Measurements from ENCODE around the gene CAMKK1. TPM values are rescaled to one million over a fixed set of nuclear protein-coding genes. Genes with fewer than 3 reads are reported as not detected.

The CAMKK1 gene
- total and polyA plus RNA-seq, 2 experiments from 2014 or later, result 4.3 to 7.1 TPM

DNA sequence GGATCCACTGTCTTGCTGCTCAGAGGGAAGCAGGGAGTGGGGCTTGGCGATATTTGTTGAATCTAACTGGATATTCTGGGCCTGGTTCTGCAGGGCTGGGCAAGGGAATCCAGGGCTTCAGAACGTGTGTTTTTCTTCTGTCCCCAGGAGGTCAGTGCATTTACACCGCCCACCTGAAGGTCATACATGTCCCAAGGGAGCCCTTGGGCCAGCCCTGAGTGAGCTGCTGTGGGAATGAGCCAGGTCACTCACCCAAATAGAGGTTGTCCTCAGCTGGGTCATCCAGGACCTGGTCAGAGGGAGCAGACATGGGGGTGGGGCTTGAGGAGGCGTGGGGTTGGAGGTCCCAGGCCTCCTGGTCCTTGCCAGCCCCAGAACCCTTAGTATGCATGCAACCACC is 10.6 kb downstream of the CAMKK1 start:
- Histone ChIP-seq H3K27ac (ENCODE audit: low read depth) (no peak overlapping the region), H3K9me2 (ENCODE audit: insufficient read depth) (no peaks in the 10 kb centered on the region), H3F3A (replicated peaks; ENCODE audit: low read depth) (no peaks in the 10 kb centered on the region), H2AFZ (no peak overlapping the region), H3K4me1 (ENCODE audit: insufficient read depth) (no peaks in the 10 kb centered on the region), H3K79me2 (replicated peaks; ENCODE audit: insufficient read depth) (no peaks in the 10 kb centered on the region), H3K27me3 (ENCODE audit: insufficient read depth) (no peaks in the 10 kb centered on the region), H3K36me3 (ENCODE audit: insufficient read depth) (0 out of 2 replicates have a peak, but pooled peaks cover 3% of the 10 kb centered on the region), H3K4me2 (no peak overlapping the region), H4K20me1 (replicated peaks; ENCODE audit: insufficient read depth) (no peaks in the 10 kb centered on the region; the same call in 1 of the 2 replicates), H3K4me3 (no peak overlapping the region)
- TF ChIP-seq ZNF114 (CRISPR knock-in tag; IDR thresholded peaks at IDR 0.05), result no peak
- TF ChIP-seq CTCF (conservative IDR thresholded peaks at IDR 0.05; ENCODE audit: low read depth in 2 of 2), result no peak
- TF ChIP-seq STAT1 (IDR thresholded peaks at IDR 0.05; ENCODE audit: unreplicated experiment), result no peak
- no peak for TF ChIP-seq CREB1 (CRISPR knock-in tag; IDR thresholded peaks at IDR 0.05; ENCODE audit: low read depth)
- Mint-ChIP-seq H3K9me3 (no peaks in the 10 kb centered on the region), H3K4me1 (peaks cover 4% of the 10 kb centered on the region; the same call in 2 of the 3 replicates), H3K4me3 (no peak overlapping the region), H3K36me3 (ENCODE audit: low read depth) (peaks cover 2% of the 10 kb centered on the region; the same call in 1 of the 3 replicates), H3K27ac (no peak overlapping the region; the same call in 1 of the 2 replicates), H3K27me3 (ENCODE audit: insufficient read depth, low read depth, poor library complexity) (peaks cover 9% of the 10 kb centered on the region)
- ATAC-seq, result no peak
- DNase-seq (ENCODE audit: low spot score), result no peak

DNA sequence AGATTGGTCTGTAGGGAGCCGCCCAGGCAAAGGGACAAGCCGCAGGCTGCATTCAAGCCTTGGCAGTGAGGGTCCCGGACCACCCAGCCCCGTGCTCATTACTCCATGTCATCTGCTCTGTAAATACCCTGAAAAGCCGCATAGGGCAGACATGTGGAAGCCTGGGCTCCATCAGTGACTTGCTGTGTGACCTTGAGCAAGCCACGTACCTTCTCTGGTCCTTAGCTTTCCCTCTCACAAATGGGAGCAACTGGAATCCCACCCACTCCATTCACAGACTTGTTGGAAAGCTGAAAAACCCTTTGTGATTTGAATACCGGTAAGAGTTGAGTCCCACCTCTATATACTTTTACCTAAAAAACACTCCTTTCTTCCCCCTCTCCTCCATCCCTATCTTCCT is 11.9 kb downstream of the CAMKK1 start:
- no peaks in the 10 kb centered on the region; the same call in 1 of the 2 replicates for H4K20me1 ChIP-seq (replicated peaks; ENCODE audit: insufficient read depth)
- H3K4me1 ChIP-seq (ENCODE audit: insufficient read depth), result no peaks in the 10 kb centered on the region
- Mint-ChIP-seq H3K9me3 (no peaks in the 10 kb centered on the region), H3K36me3 (ENCODE audit: low read depth) (peaks cover 8% of the 10 kb centered on the region; the same call in 1 of the 3 replicates), H3K27me3 (ENCODE audit: insufficient read depth, low read depth, poor library complexity) (peaks cover 10% of the 10 kb centered on the region), H3K27ac (no peak overlapping the region), H3K4me3 (no peak overlapping the region), H3K4me1 (no peaks in the 10 kb centered on the region; the same call in 2 of the 3 replicates)
- H3K4me2 ChIP-seq, result no peak overlapping the region
- DNase-seq (ENCODE audit: low spot score) (no peak), ATAC-seq (no peak)
- no peaks in the 10 kb centered on the region for H3K27me3 ChIP-seq (ENCODE audit: insufficient read depth)
- no peak for TF ChIP-seq CTCF (conservative IDR thresholded peaks at IDR 0.05; ENCODE audit: low read depth in 2 of 2)
- TF ChIP-seq JUNB (IDR thresholded peaks at IDR 0.05; ENCODE audit: unreplicated experiment), result no peak
- TF ChIP-seq POLR2AphosphoS5 (IDR thresholded peaks at IDR 0.05; ENCODE audit: low read depth), result no peak
- no peak for TF ChIP-seq EZH2 (IDR thresholded peaks at IDR 0.05; ENCODE audit: low read depth, unreplicated experiment)
- TF ChIP-seq ZNF331 (CRISPR knock-in tag; IDR thresholded peaks at IDR 0.05; ENCODE audit: low read depth), result no peak
- no peak for TF ChIP-seq STAT1 (IDR thresholded peaks at IDR 0.05; ENCODE audit: unreplicated experiment)
- no peaks in the 10 kb centered on the region for H3K9me2 ChIP-seq (ENCODE audit: insufficient read depth)
- H3K36me3 ChIP-seq (ENCODE audit: insufficient read depth), result 0 out of 2 replicates have a peak, but pooled peaks cover 3% of the 10 kb centered on the region
- H2AFZ ChIP-seq, result no peak overlapping the region
- H3K4me3 ChIP-seq, result no peak overlapping the region
- no peaks in the 10 kb centered on the region for H3K79me2 ChIP-seq (replicated peaks; ENCODE audit: insufficient read depth)
- H3F3A ChIP-seq (replicated peaks; ENCODE audit: low read depth), result no peaks in the 10 kb centered on the region
- H3K27ac ChIP-seq (ENCODE audit: low read depth), result no peak overlapping the region

Data from GM23338 (cell line).